ENCODE measurements around the gene DCAF11.

Gene DCAF11

GRCh38 chr14:24143511-24143910 is 28.9 kb downstream of the DCAF11 start:
- FAIRE-seq: no peak

GRCh38 chr14:24144451-24144850 is 29.9 kb downstream of the DCAF11 start:
- no peak for FAIRE-seq

- FAIRE-seq: no peak
These were observed 30.6 kb downstream of the DCAF11 start for GRCh38 chr14:24145219-24145618.

- no peak for FAIRE-seq
These were observed 31.3 kb downstream of the DCAF11 start for GRCh38 chr14:24145690-24146452.

- FAIRE-seq: peak; percentile 93
These were observed 31.9 kb downstream of the DCAF11 start, which contains the start of gene PSME2 for GRCh38 chr14:24146453-24146977. Gene PSME2, minus strand, starts transcription at chr14:24146610. Its CDS starts 29 bp downstream, at chr14:24146581.

- peak; percentile 98 for FAIRE-seq
These were observed 32.6 kb downstream of the DCAF11 start, which contains the start of gene RNF31 for GRCh38 chr14:24146978-24147760. Gene RNF31, plus strand, starts transcription at chr14:24147498. Its CDS starts 201 bp downstream, at chr14:24147699.

GRCh38 chr14:24147761-24148428 is 33.3 kb downstream of the DCAF11 start:
- FAIRE-seq: no peak

- FAIRE-seq: no peak
These were observed 34.9 kb downstream of the DCAF11 start for GRCh38 chr14:24149302-24149969.

GRCh38 chr14:24150061-24150460 is 35.5 kb downstream of the DCAF11 start:
- FAIRE-seq: no peak

GRCh38 chr14:24150567-24150966 is 36.0 kb downstream of the DCAF11 start:
- FAIRE-seq: no peak

- FAIRE-seq: no peak
These were observed 36.4 kb downstream of the DCAF11 start for GRCh38 chr14:24150993-24151392.

- no peak for FAIRE-seq
These were observed 37.0 kb downstream of the DCAF11 start for GRCh38 chr14:24151404-24152080.

- FAIRE-seq: no peak
These were observed 40.5 kb downstream of the DCAF11 start for GRCh38 chr14:24155100-24155499.

- FAIRE-seq: no peak
These were observed 42.3 kb downstream of the DCAF11 start for GRCh38 chr14:24156840-24157239.

- FAIRE-seq: no peak
These were observed 42.8 kb downstream of the DCAF11 start for GRCh38 chr14:24157331-24157730.

GRCh38 chr14:24159777-24160498 is 45.4 kb downstream of the DCAF11 start:
- no peak for FAIRE-seq

GRCh38 chr14:24160499-24160849 is 45.9 kb downstream of the DCAF11 start:
- no peak for FAIRE-seq

GRCh38 chr14:24160850-24161804 is 46.5 kb downstream of the DCAF11 start, which contains the start of gene IRF9:
Gene IRF9, plus strand, starts transcription at chr14:24161265. Its CDS starts 880 bp downstream, at chr14:24162145.
- FAIRE-seq: peak; percentile 55

- no peak for FAIRE-seq
These were observed 47.5 kb downstream of the DCAF11 start for GRCh38 chr14:24162093-24162492.

- FAIRE-seq: no peak
These were observed 50.0 kb downstream of the DCAF11 start for GRCh38 chr14:24164518-24164991.

Measured in A204.1 (cell line).